ENCODE data around the gene NPRL2.

- TF ChIP-seq BACH1 (IDR thresholded peaks at IDR 0.05; ENCODE audit: low read length) (no peak), CTCF (IDR thresholded peaks at IDR 0.05; ENCODE audit: control extremely low read depth in 1 of 3, insufficient read depth in 1 of 3, low read depth in 1 of 3, low read length in 3 of 3) (no peak), EP300 (IDR thresholded peaks at IDR 0.05; ENCODE audit: borderline replicate concordance in 1 of 2, low read depth in 2 of 2, low read length in 2 of 2) (no peak), CEBPB (IDR thresholded peaks at IDR 0.05; ENCODE audit: low read depth, low read length) (no peak), MAX (IDR thresholded peaks at IDR 0.05) (no peak), EZH2 (IDR thresholded peaks at IDR 0.05; ENCODE audit: low read depth, low read length, severe bottlenecking) (no peak), SUZ12 (IDR thresholded peaks at IDR 0.05; ENCODE audit: low read length) (no peak), TAF1 (IDR thresholded peaks at IDR 0.05; ENCODE audit: low read depth, low read length) (no peak)
- TF ChIP-seq, protein P1, sequence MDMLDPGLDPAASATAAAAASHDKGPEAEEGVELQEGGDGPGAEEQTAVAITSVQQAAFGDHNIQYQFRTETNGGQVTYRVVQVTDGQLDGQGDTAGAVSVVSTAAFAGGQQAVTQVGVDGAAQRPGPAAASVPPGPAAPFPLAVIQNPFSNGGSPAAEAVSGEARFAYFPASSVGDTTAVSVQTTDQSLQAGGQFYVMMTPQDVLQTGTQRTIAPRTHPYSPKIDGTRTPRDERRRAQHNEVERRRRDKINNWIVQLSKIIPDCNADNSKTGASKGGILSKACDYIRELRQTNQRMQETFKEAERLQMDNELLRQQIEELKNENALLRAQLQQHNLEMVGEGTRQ (IDR thresholded peaks at IDR 0.05; ENCODE audit: low read length) = no peak
Measured at GRCh38 chr3:50390508-50391224, 40.1 kb upstream of the NPRL2 start.

Measured in H1 (cell line).